ENCODE data around the gene SIK3.

SIK3 gene

GRCh38 chr11:117045956-117046355 is 52.3 kb downstream of the SIK3 start:
- no peak for TF ChIP-seq CTCF (IDR thresholded peaks at IDR 0.05; ENCODE audit: low read depth, low read length)
- H3K4me3 ChIP-seq (ENCODE audit: low read depth, low read length) = no peak overlapping the region

- H3K4me3 ChIP-seq (ENCODE audit: low read depth, low read length) = no peak overlapping the region
- TF ChIP-seq CTCF (IDR thresholded peaks at IDR 0.05; ENCODE audit: low read depth, low read length) = no peak
Measured at GRCh38 chr11:117045196-117045595, 53.0 kb downstream of the SIK3 start.

GRCh38 chr11:117044287-117045035 is 53.8 kb downstream of the SIK3 start:
- no peak overlapping the region for H3K4me3 ChIP-seq (ENCODE audit: low read depth, low read length)

GRCh38 chr11:117042689-117043088 is 55.5 kb downstream of the SIK3 start:
- TF ChIP-seq CTCF (IDR thresholded peaks at IDR 0.05; ENCODE audit: low read depth, low read length) = no peak
- no peak overlapping the region for H3K4me3 ChIP-seq (ENCODE audit: low read depth, low read length)

More at GRCh38 chr11:117044287-117045035, 53.8 kb downstream of the SIK3 start:
- no peak for TF ChIP-seq CTCF (IDR thresholded peaks at IDR 0.05; ENCODE audit: low read depth, low read length)

- TF ChIP-seq CTCF (IDR thresholded peaks at IDR 0.05; ENCODE audit: low read depth, low read length) = no peak
- H3K4me3 ChIP-seq (ENCODE audit: low read depth, low read length) = no peak overlapping the region
Measured at GRCh38 chr11:117039900-117040299, 58.3 kb downstream of the SIK3 start.

GRCh38 chr11:117039270-117039669 is 59.0 kb downstream of the SIK3 start:
- H3K4me3 ChIP-seq (ENCODE audit: low read depth, low read length) = no peak overlapping the region
- TF ChIP-seq CTCF (IDR thresholded peaks at IDR 0.05; ENCODE audit: low read depth, low read length) = no peak

GRCh38 chr11:117037975-117038350 is 60.3 kb downstream of the SIK3 start:
- no peak for TF ChIP-seq CTCF (IDR thresholded peaks at IDR 0.05; ENCODE audit: low read depth, low read length)

More at GRCh38 chr11:117037975-117038350, 60.3 kb downstream of the SIK3 start:
- H3K4me3 ChIP-seq (ENCODE audit: low read depth, low read length) = no peak overlapping the region

All from WI38 (cell line).